Superior temporal gyrus (tissue), 1 donor: ENCODE results near the gene ZIC1.

Experiments
- DNase-seq: peaks from one replicate; pipeline ENCODE4 v3.0.0-alpha.2; 2016; ENCODE audit errors: extremely low spot score

The ZIC1 gene

DNA sequence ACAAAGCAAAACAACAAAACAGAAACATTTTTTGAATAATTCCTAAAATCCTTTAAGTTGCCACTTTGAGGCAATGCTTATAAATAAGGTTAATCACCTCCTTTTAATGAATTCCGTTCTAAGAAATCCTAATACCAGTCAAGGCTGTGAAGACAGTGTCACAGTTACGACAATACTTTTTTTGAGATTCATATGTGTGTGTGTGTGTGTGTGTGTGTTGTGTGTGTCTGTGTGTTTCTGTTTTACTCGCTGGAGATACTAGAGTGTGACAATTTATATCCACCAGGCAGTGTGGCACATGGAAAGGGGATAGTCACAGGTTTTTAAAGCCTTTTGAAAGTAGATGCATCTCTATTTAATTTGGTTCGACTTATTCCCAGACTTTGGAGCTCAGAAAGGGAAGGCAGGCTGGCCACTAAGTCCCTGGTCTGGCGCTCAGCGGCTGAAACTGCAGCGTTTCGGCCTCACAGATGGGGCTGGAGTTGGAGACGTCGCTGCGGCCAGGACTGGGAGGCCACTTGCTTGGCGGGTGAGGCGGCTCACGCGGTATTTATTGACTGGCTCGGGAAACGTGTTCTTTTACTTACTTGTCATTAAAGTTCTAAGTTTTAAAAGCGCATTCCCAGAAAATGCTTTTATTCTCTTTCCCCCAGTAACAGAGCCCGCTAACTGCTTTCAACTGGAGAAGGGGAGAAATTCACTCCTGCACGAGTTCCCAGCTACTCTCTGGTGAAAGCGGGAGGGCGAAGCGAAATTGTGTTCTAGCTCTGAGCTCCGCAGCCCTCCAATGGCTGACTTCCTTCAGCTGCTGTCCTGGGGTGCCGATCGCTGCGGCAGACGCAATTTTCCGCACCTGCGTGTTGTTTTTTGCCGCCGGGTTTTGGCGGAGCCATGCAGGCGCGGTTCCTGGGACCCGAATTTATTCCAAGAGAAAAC is 13.7 kb downstream of the ZIC1 start:
- DNase-seq, result no peak

DNA sequence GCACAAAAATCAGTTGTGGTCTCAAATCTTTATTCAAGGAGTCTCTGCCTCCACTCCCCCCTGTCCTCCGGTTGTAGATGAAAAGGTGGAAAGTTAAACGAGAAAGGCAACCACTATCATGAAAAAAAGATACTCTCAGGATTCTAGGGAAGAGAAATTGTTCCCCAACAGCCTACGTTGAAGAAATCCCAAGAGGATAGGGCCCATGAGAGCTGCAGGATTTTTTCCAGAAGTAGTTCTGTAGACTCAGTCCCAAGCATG is 14.3 kb downstream of the ZIC1 start:
- DNase-seq, result no peak

DNA sequence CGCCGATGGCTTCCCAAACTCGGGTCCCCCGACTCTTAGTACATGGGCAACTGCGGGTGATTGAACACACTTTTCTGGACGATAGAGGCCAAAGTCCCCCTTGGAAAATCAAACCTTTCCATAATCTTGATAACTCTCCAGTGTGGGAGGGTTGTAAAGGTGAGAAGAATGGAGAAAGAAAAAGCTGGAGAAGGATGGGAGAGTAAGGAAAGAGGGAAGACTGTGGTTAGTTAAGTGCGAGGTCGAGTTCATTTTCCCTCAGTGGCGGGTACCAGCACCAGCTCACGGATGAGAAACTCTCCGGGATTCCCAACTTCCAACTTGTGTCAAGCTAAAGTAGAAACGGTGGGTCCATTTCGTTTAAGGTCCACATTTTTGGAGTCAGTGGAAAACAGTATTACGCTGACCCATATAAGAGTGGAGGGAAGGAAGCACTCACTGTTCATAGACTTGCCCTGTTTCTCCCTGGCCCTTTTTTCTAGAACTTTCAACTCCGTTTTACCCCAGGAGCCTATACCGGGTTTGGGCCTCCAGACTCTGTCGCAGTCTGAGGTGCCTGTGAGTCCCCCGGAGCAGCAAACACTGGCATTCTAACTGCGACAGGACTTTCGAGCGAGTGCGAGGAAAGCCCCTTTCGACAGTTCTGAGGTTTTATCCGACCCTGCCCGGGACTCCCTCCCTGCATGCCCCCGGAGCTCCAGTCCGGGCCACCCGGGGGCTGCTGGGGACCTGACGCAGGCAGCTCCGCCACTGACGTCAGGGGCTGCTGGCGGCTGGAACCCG is 14.8 kb downstream of the ZIC1 start:
- no peak for DNase-seq

DNA sequence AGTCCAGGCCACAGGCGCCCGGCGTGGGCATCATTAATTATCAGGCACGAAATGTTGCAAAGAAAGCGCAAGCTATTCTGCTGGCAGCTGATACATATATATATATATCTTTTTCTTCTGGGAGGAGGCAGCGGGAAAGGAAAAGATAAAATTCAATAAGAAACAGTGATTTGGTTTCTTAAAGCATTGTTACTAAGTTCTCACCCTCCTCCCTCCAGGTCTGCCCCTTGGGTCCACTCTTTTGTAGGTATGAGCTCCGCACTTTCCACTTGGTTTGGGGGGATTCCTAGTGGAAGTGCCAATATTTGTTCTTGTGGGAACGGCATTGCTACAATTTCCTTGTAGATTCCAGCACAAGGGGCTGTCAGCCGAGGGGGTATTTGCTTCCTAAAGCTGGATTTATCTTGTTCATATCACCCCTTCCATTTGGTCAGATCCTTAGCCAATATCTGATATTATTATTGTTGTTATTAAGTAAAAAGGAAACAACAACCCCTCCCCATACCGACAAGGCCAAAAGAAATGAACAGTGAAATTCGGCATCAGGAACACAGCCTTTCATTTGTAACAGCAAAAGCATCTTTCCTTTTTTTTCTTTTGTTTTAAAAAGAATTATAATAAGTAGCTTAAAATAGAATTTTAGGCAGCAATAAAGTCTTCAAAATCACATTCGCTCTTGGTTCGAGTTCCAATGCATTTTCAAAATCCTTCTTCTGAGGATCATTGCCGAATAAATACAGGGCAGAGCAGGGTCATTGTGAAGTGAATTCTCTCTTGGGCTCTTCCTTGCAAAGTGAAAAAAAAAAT is 15.6 kb downstream of the ZIC1 start:
- DNase-seq, result no peak

DNA sequence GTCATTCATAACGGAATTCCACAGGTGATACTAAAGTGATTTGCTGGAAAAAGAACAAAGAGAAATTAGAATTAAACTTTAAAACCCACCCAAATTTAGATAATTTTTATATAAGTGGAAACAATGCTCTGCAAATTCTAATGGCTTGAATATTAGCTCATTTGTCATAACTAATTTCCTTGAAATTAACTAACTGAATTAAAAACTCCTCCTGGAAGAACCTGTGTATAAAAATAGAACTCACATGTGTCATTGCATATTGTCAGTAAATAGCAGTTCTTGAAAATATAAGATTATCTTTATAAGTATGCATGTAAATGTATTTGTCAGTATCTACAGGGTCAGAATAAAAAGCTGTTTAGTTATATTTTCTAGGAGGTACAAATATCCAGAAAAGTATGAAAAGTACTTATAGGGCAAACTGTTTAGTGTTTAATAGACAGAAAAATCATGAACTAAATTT is 16.3 kb downstream of the ZIC1 start:
- DNase-seq, result no peak

- DNase-seq, result no peak
Observed at GRCh38 chr3:147426931-147427330, 17.8 kb downstream of the ZIC1 start.

- DNase-seq, result no peak
Observed at GRCh38 chr3:147427746-147428145, 18.6 kb downstream of the ZIC1 start.

DNA sequence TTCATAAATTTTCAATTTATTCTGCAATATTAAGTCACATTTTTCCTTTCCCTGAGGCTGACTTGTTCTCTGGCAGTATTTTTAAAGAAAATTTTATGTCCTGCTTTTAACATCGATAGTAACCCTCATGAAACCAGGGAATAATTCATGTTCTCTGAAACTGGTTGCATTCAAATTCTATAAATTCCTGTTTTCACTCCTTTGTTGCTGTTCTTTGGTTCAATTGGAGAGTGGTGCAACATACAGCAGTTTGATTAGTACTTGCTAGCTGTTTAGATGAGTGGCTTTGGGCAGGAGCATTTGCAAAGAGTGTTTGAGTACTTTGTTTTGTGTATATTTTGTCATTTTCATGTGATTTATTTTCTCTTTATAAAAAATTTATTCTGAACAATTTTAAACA is 19.2 kb downstream of the ZIC1 start:
- no peak for DNase-seq

DNA sequence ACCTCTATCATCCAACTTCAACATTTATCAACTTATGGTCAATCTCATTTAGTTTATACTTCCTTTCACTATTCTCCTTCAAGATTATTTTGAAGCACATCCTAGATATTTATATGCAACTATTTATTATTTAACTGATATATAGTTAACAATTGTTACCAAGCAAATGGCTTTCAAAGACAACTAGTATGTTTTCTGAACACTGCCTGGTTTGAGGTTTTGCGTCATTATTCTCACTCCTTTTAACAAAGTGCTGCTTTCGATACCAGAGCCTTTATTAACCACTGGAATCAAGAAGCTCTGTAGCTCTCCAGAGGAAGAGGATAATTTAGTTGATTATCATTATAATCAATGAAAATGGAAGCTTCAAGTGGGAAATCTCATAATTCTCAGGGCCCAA is 19.6 kb downstream of the ZIC1 start:
- no peak for DNase-seq

- DNase-seq, result no peak
Observed at GRCh38 chr3:147431751-147432150, 22.6 kb downstream of the ZIC1 start.

- no peak for DNase-seq
Observed at GRCh38 chr3:147447224-147447623, 38.1 kb downstream of the ZIC1 start.

- DNase-seq, result no peak
Observed at GRCh38 chr3:147449669-147450068, 40.5 kb downstream of the ZIC1 start.

DNA sequence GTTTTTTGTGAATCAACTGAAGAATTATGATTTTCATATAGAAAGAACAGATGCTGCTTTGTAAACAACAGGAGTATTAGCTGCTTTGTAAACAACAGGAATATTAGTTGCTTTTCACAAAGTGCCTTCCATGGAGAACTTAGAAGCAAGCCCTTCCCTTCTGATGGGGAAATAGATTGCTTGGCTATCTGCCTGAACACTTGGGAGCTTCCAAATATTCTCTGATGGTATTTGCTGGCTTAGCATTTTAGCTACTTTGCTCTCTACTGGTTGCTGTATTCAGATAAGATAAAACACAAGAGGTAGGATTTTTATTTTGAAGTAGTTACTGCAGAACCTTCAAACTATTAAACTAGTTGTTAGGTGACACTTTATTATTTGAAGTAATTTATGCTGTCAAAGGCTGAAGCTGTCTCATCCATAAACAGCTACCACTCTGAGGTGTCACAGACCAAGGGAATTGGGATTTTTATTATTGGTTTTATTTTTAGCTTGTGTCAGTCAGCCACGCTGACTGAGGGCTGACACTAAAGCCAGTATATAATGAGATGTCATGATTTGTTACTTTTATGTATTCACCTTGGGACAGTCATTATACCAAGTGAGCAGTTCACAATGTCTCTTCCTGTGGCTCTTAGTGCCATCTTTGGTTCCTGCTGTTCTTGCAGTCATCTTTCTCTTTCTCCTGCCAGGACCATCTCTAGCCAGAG is 50.0 kb downstream of the ZIC1 start:
- DNase-seq, result no peak

GRCh38 chr3:147462856-147463255 is 53.7 kb downstream of the ZIC1 start:
- DNase-seq, result no peak
